A549 (cell line): ENCODE measurements around the gene THBS2.

Experiments
- CHD4 ChIP-seq: fragments of 200-600 bp; sonication (generic); IDR thresholded peaks from 2 replicates; pipeline ENCODE4 v1.6.1; 2016; ENCODE audit warnings: antibody characterized with exemption, mild to moderate bottlenecking, borderline replicate concordance
- HOXB13 ChIP-seq: fragments of 250-450 bp; sonication (Bioruptor Pico); IDR thresholded peaks from 2 replicates; pipeline ENCODE4 v1.5.0; 2020; ENCODE audit warnings: low read depth, mild to moderate bottlenecking, moderate library complexity
- PHF8 ChIP-seq: fragments of 200-600 bp; sonication (generic); IDR thresholded peaks from 2 replicates; pipeline ENCODE4 v1.6.1; 2016; ENCODE audit warnings: low read depth, mild to moderate bottlenecking, antibody characterized with exemption, moderate library complexity, borderline replicate concordance
- POLR2A ChIP-seq: IDR thresholded peaks from 2 replicates; pipeline ENCODE4 v1.6.1; 2012; ENCODE audit warnings: mild to moderate bottlenecking, low read length
- RAD21 ChIP-seq, 2 experiments: fragments of >200 bp in 1 of 2; sonication (Bioruptor Twin) in 1 of 2; formaldehyde crosslinking in 1 of 2; IDR thresholded peaks in 1 of 2; conservative IDR thresholded peaks in 1 of 2; 2 replicates in 1 of 2; 3 replicates in 1 of 2; pipeline ENCODE4 v1.6.1; 2012 to 2018; ENCODE audit warnings: inconsistent platforms in 1 of 2
- RCOR1 ChIP-seq: fragments of 150-350 bp; IDR thresholded peaks from 2 replicates; pipeline ENCODE4 v1.6.1; 2014; ENCODE audit warnings: antibody characterized with exemption, low read length, low read depth
- RNF2 ChIP-seq: fragments of 200-600 bp; sonication (generic); IDR thresholded peaks from 2 replicates; pipeline ENCODE4 v1.6.1; 2016; ENCODE audit warnings: low read depth, mild to moderate bottlenecking, antibody characterized with exemption, moderate library complexity, borderline replicate concordance
- SMC3 ChIP-seq: fragments of >200 bp; sonication (Bioruptor Twin); formaldehyde crosslinking; IDR thresholded peaks from 3 replicates; pipeline ENCODE4 v1.6.1; 2018; ENCODE audit warnings: inconsistent platforms
- ZC3H11A ChIP-seq: fragments of 450-650 bp; IDR thresholded peaks from 2 replicates; pipeline ENCODE4 v1.6.1; 2014; ENCODE audit warnings: antibody characterized with exemption, mild to moderate bottlenecking
- TF ChIP-seq, protein P1 (sequence below): fragments of >200 bp; sonication (Bioruptor Twin); formaldehyde crosslinking; IDR thresholded peaks from 3 replicates; pipeline ENCODE4 v1.5.1; 2016

DNA sequence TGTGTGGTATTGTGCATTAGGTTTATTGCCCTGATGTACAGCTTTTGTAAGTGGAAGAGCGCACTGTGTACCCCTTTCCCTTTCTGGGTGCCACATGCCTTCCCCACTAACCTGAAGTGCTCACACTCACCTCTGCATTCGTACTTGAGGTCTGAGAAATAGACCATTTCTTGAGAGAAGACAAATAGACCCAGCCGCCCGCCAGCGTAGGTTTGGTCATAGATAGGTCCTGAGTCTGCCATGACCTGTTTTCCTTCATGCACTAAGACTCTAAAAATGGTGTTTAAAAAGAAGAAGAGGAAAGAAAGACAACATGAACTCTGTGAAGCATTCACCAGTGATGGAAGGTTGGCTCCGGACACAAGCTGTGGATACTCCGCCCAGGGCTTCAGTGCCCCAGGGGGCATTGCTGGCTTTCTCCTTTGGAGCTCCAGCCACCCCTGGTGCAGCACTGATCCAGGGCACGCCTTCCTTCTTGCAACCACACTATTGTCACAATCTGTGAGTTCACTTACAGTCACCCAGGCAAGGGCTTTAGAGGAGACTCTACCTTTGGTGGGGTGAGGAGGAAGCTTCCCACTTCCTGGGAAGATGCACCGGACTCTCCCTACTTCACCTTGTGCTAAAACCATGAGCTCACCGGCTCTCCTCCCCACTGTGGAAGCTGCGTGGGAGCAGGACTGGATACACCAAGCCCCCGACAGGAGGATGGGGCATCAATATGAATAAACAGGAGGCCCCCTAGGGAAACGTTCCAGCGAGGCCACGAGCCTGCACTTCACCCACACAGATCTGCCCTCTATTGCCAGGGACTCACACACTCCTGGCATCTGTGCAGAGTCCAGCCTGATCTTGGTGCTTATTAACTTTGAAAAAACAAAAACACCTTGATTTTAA is 33.3 kb downstream of the THBS2 start:
- TF ChIP-seq ZC3H11A (no peak), RAD21 (conservative IDR thresholded peaks at IDR 0.05 in 1 of 2, IDR thresholded peaks at IDR 0.05 in 1 of 2) (no peak), PHF8 (no peak), RCOR1 (no peak), HOXB13 (CRISPR knock-in tag) (no peak), RNF2 (no peak), CHD4 (no peak), SMC3 (no peak), POLR2A (no peak)
- TF ChIP-seq, protein P1, sequence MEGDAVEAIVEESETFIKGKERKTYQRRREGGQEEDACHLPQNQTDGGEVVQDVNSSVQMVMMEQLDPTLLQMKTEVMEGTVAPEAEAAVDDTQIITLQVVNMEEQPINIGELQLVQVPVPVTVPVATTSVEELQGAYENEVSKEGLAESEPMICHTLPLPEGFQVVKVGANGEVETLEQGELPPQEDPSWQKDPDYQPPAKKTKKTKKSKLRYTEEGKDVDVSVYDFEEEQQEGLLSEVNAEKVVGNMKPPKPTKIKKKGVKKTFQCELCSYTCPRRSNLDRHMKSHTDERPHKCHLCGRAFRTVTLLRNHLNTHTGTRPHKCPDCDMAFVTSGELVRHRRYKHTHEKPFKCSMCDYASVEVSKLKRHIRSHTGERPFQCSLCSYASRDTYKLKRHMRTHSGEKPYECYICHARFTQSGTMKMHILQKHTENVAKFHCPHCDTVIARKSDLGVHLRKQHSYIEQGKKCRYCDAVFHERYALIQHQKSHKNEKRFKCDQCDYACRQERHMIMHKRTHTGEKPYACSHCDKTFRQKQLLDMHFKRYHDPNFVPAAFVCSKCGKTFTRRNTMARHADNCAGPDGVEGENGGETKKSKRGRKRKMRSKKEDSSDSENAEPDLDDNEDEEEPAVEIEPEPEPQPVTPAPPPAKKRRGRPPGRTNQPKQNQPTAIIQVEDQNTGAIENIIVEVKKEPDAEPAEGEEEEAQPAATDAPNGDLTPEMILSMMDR: no peak
